HG03066 (cell line): ENCODE data around the gene TRIM10.
"Not testable (repeated sequence)": the region's sequence is repeated elsewhere in the genome, so short reads cannot be mapped to it uniquely, and the experiment has no call there.

Source experiments
- ATAC-seq: cut with Tn5 transposase; IDR thresholded peaks from one replicate; pipeline ENCODE4 v1.9.1; 2021; ENCODE audit warnings: low read depth; ENCODE audit not compliant: unreplicated experiment

Gene TRIM10

DNA sequence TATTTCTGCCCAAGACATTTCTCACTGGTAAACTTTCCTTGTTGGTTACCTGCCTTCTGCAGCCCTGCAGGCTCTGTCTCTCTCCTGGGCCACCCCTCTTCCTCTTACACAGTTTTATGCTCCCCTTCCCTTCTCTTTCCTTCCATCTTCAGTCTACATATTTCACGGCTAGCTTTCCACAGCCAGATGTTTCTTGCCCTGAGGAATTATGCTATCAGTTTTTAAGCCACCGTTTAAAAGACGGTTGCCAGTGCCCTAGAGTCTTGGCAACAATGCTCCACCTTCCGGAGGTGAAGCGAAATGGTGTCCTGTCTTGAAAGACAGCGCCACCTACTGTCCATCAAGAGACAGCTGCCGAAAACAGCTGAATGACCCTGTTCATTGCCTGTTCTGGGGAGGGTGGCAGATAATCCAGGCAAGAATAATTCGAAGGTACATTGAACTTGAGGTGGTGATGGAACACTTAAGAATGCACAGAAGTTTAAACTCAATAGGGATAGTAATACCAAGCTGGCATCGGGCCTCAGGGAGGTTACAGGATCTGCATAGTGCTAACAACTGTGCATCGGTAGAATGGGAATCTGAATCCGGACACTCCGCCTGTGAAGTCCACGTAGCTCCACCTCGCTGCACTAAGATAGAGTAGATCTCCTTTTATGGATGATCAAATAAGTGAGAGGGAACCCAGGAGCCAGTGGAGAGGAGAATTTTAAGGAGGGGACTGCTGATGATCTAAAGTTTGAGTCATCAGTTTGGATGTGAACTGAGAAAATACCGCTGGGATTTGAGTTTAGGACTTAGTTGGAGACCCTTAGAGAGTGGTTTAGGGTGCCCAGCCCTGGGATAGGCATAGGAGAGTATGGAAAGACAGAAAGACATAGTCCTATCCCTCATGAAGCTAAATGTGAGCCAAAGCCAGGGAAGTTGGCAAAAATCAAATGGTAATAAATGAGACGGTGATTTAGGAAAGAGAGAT is 29.8 kb downstream of the TRIM10 start:
- no peak for ATAC-seq

DNA sequence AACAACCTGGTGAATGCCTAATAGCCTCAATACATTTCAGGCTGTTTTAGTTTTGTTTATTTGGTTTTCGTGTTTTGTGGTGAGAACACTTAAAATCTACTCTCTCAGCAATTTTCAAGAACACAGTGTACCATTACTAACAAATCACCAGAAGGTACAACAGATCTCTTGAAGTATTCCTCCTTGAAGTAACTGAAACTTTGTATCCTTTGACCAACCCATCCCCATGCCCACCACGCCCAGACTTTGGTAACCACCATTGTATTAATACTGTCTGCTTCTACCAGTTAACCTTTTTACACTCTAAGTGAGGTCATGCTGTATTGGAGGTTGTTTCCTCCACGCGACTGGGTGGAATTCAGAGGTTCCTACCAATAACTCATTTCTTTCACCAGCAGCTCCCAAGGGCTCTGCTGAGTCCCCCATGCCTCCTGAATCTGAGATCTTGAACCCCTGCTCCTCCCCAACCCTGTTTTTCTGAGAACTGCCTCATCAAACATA is 30.8 kb downstream of the TRIM10 start:
- no peak for ATAC-seq

DNA sequence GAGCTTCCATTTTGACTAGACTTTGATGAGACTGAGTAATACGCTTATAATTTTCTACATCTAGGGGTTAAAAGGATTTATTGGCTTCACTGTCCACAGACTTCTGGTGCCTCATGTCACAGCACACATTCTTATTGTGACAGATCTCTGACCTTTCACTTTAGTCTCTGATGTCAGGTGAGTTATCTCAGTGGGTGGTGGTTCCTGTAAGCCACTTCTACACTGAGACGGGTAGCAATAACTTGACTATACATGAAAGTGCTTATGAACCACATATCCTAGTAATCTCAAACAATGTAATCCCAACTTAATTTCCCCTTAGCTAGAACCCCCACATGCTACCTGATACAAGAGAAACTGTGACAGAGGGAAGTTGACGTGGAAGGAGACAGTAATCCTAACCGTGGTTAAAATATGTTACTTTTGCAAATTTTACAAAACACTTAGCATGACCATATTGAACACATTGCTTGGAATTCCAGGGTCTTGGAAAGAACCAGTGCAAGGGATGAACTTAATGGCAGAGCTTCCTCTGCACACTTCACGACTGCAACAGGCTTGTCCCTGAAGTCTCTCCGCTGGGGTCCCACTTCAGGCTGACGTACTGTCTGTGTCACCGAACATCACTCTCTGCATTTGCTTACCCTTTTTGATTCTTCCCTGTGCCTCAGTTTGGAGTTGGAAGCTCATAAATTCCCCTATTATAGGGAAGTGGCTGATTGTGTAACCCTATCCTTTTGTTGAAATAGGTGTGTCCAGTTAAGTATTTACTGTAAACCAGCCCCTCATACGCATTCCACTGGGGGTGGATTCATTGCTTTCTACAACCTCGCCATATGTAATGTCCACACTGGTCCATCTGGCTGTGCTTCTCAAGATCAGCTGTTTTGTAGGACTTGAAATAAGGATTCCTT is 31.5 kb downstream of the TRIM10 start:
- no peak for ATAC-seq

DNA sequence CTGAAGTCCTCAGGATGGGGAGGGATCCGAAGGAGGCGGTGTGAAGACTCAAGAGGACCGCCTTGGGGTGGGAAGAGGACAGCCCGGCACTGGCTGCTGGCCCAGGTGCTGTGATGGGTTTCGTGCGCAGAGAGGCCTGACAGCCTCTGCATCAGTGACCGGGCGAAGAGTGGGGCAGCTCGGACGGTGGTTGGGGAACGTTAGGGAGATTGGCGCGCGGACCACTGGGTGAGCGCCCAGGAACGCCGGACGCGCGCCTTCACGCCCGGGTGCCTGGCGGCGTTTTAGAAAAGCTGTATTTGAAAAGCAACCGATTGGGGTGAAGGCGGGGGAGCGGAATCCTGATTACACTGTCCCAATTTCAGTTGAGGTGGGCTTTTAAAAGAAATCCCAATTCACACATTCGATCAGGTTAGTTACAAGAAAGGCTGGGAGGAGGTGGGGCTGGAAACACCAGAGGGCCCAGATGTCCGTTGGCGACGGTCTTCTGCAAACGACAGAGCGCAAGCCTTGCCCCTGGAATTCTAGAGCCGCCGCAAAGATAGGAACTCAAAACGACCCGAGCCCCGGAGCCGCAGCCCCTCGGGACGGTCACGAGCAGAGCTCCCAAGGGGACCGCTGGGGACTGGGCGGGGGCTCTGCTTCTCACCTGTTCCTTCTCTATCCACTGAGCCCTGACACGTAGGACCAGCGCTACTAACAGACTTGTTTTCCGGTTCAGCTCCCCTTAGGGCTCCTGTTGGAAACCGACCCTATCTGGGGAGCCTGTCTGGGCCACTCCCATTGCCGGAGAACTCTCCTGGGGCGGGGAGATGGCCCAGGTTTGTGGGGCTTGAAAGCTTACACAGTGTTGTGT is 33.5 kb downstream of the TRIM10 start:
- ATAC-seq, result no peak

DNA sequence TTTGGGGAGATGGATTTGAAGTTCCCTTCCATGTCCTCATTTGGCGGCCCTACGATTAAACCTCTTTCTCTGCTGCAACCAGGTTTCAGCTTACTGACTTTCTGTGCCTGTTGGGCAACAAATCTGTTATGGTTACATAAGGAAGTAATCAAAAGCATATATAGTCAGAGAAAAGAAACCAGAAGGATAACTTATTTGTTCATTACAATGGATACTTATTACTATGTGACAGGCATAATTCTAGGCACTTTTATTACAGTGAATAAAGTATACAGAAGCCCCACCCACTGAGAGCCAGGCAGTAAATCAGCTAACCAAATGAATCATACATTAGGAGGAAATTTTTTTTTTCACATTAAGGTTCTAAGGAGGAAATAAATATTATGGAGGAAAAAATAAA is 38.5 kb downstream of the TRIM10 start:
- no peak for ATAC-seq

DNA sequence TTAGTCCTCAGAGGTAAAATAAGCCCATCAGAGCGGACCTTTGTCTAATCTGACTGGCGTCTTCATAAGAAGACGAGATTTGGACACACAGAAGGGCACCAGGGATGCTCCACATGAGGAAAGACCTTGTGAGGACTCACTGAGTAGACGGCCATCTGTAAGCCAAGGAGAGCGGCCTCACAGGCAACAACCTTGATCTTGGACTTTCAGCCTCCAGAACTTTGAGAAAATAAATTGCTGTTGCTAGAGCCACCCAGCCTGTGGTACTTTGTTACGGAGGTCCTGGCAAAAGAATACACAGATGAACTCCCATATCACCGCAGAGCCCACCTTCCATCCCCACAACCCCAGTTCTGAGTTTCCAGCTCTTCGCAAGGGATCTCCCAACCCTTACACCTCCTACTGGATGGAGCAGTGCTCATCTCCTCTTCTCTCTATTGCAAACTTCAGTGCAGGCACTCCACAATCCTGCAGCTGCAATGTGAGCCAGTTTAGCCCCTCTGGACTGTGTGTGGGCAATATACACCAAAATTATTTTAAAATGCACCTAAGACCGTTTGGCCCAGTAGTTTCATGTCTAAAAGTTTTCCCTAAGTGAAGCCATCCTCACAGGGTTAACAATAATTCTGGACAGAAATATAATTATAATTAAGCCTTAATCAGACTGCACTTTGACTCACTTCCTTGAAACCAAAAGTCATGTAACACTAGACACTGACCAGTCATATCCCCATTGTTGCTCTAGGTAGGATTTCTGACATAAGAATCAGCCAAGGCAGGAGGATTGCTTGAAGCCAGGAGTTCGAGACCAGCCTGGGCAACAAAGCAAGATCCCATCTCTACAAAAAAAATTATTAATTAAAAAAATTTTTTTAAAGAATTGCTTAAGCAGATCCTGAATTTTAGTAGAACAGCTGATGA is 39.3 kb downstream of the TRIM10 start:
- ATAC-seq, result no peak

DNA sequence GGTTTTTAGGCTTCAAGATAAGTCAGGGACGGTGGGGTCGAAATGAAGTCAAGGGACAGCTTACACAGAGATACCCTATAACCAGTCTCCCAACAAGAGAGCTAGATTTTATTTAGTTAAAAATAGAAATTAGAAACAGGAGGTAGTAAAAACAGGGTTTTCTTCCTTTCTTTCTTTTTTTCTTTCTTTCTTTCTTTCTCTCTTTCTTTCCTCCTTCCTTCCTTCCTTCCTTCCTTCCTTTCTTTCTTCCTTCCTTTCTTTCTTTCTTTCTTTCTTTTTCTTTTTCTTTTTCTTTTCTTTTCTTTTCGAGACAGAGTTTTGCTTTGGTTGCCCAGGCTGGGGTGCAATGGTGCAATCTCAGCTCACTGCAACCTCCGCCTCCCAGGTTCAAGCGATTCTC is 42.3 kb downstream of the TRIM10 start:
- not testable (repeated sequence) for ATAC-seq

DNA sequence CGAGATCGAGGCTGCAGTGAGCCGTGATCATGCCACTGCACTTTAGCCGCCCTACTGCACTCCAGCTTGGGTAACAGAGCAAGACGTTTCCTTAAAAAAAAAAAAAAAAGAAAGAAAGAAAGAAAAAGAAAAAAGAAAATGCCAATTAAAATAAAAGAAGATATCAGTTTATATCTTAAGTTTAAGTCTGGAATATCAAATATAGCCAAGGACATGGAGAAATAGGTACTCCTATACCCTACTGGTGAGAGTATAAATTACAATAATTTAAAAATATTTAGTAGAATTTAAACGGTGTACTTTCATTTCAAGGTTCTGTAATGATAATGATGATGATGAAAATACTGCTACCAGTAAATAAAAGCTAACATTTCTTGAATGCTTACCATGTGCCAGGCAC is 44.3 kb downstream of the TRIM10 start:
- ATAC-seq, result no peak

DNA sequence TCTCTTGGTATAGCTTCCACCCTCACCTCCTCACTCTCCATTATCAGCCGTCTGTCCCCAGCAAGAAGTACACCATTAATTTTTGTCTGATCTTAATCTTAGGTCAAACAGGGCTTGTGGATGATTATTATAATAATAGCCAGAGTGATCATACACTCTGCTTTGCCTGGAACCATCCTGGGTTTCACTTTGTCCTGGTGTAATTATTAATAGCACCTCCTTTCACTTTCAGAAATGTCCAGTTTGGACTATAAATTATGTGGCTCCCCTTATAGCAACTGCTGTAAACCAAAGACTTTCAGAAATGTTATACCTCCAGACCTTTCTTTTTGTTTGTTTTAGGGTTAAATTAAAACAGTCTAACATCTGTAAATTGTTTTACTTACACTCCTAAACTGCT is 47.2 kb downstream of the TRIM10 start:
- ATAC-seq, result no peak

DNA sequence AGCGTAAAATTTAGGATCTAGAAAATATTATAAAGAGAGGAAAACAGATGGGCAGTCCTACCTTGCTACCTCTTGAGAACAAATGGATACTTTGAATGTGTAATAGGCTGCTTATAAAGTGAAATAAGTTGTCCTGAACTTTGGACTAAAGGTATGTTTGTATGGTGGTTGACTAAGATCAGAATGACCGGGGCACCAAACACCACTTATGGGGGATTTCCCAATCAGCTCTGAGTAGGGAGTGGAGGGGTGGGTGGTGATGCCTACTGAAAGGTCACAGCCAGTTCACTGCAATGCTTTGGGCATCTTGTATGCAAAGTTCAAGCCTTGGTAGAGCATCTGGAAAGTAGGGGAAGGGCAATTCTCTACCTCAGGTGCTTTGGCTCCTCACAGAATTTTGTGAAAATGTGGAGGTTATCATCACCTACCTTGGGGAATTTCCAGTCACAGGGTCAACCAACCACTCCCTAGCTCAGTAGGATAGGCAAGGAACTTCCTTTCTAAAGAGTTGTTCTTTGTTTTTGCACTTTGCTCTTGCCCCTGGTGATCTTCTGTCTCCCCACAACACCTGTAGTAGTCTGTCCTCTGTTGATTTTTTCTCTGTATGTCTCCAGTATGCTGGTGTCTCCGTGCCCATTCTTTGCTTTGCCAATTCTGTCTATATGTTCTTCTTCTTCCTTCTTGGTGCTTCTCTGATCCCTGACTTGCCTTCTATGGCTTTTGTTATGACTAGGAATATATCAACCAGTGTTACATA is 47.8 kb downstream of the TRIM10 start, which contains the start of gene TRIM31:
TSS of gene TRIM31 (minus strand) at position 88 of the 757 bp plus-strand sequence. CDS start 285 bp downstream, outside the sequence.
- no peak for ATAC-seq

DNA sequence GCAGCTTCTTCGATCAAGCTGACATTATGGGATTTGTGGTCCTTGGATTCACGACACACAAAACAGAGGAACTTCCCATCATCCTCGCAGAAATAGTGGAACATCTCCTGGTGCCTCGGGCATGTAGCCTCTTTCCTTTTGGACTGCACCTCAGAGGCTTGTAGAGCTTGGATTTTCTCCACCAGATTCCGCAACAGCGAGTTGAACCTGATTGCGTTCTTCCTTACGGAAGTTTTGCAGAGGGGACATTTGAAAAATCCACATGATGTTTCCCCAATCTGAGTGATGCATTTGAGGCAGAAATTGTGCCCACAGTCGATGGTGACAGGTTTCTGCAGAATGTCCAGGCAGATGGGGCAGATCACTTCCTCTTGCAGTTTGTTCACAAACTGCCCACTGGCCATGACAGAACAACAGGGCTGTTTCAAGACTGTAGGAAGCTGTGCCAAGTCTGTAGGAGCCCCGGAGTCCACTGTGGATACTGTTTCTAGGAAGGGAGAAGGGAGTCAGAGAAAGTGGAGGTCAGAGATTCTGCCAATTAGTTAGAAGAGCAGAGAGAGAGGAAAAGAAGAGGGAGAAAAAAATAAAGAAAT is 48.5 kb downstream of the TRIM10 start:
- no peak for ATAC-seq

DNA sequence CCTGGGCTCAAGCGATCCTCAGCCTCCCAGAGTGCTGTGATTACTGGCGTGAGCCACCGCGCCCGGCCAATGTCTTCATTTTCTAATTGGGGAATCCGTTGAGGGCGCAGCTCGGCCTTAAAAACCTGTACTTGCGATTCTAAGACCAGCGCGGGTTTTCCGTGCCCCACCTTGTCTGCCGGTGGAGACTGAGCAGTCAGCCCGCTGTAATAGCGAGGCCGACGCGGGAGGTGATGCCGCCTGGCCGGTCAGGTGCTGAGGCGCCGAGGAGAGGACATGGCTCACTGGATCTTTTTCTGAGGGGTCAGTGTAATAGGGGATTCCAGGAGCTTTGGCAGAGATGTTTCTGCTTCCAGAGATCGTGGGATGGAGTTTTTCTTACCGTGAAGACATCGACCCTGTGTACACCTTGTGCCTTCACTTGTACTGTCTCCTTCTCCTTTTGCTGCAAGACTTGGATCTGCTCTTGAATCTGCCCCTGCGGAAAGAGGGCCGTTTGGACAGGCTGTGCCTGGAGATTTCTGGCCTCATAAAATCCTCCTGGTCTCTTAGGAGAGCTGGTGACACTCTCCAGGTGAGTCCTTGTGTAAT is 49.6 kb downstream of the TRIM10 start:
- ATAC-seq, result no peak

DNA sequence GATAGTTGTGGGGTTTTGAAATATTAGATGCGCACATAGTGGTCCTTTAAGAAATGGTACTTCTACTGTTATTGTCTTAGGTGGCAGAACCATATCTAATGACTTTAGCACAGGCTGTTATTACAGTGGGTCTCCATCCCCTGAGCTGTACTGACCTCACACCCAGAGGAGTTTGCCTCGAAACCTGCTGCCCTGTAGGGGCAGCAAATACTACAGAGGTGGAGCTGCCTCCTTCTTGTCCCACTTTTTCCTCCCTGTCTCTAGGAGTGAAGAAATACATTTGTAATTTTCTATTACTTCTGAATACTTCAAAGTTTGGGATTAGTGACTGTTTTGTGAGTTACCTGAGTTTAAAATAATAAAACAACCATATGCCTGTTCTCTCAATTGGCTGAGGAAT is 56.4 kb downstream of the TRIM10 start:
- no peak for ATAC-seq

DNA sequence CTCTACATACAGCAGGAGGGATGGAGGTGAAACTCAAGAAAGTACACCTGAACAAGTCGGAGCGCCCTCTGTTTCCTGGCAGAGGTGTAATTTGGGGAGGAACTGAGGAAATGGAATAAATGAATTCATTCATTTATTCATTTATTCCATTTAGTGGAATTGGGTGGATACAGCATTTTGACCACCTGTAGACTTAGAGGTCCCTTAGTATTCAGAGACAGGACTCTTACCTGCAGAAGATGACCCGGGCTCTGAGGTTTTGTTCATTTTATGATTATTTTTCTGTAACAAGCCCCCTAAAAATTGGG is 57.2 kb downstream of the TRIM10 start:
- ATAC-seq, result no peak

DNA sequence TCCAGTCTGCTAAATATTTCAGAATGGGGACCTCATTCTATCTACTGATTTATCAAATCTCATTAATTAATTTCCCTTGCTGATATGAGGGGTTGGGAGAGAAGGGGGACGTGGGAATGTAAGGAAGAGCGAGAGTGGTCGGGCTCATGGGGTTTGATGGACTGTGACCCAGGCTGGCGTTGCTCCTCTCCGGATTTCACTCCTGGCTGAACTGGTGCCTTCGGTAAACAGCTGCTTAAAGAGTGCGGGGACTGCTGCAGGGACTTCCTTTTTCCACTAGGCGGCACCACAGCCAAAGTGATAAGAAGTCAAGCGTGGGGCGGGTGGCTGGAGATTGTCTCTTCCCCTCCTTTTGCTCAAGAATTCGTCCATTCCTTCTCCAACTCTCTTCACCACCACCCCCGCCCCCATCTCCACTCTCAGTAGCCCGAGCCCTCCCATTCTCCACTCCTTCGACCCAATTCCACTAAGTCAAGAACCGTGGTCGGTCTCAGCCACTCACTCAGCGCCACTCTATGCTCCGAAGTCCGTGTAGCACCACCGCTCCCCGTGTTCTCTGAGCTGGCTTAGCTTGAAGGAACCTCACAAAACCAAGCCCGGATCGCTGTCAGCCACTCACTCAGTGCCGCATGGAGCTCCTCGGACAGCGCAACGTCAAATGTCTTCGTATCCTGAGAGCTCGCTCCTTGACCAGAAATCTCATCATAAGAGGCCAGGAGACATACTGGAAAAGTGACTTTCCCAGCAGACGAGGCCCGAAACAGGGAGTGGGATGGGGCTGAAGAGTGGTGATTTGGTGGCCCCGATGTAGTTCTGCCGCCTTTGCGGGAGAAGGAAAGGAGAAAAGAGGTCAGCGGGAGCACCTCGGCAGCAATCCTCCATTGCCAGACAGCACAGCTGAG is 57.8 kb downstream of the TRIM10 start:
- peak; percentile 50 for ATAC-seq

DNA sequence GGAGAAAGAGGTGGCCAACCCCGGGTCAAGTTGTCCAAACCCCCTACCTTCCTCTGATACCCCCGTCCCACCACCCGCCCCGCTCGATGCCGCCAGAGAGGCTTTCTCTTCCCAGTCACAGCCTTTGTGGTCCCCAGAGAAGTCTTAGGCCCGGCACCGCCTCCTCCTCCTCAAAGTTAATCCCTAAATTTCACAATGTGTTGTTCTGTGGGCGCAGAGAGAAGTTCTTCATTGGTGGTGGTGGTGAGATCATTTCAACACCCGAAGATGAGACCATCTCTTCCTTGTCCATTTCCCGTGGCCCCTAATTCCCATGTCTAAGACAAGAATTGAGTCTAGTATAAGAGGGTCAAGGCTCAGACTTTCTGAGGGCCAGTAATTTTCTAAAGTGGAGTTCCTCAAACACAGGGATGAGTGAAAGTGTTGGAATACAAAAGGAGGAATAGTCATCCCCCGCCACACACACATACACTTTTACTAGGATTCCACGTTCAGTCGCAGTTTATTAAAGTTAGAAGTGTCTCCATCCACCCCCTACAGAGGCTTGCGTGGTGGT is 58.5 kb downstream of the TRIM10 start:
- ATAC-seq, result no peak
